Smooth muscle cell (in vitro differentiated cells): ENCODE data around the gene NRP1. TPM values are rescaled to one million over a fixed set of nuclear protein-coding genes. Genes with fewer than 3 reads are reported as not detected.
A peak's percentile ranks its signal among the peaks of the same experiment; 100 is the strongest.

Experiments used
- DNase-seq: peaks from one replicate; lab custom pipeline; 2025; ENCODE audit not compliant: unreplicated experiment; lab: John Stamatoyannopoulos, UW
- H2AFZ ChIP-seq: fragments of 200-600 bp; sonication (generic); 2 replicates; pipeline ENCODE4 v1.6.0; 2016; ENCODE audit warnings: antibody characterized with exemption, low read depth, mild to moderate bottlenecking
- H3F3A ChIP-seq: fragments of 200-600 bp; sonication (generic); 2 replicates; pipeline ENCODE4 v1.6.0; 2017; ENCODE audit warnings: antibody characterized with exemption, low read depth
- H3K27ac ChIP-seq: fragments of 200-600 bp; sonication (generic); 2 replicates; pipeline ENCODE4 v1.5.1; 2016; ENCODE audit warnings: low read depth, mild to moderate bottlenecking
- H3K27me3 ChIP-seq: fragments of 200-600 bp; sonication (generic); 2 replicates; pipeline ENCODE4 v1.6.1; 2016; ENCODE audit warnings: low read depth, mild to moderate bottlenecking
- H3K36me3 ChIP-seq: fragments of 200-600 bp; sonication (generic); 2 replicates; pipeline ENCODE4 v1.5.1; 2016; ENCODE audit warnings: low read depth
- H3K4me1 ChIP-seq: fragments of 200-600 bp; sonication (generic); 2 replicates; pipeline ENCODE4 v1.5.1; 2016; ENCODE audit warnings: low read depth
- H3K4me2 ChIP-seq: fragments of 200-600 bp; sonication (generic); 2 replicates; pipeline ENCODE4 v1.6.0; 2016; ENCODE audit warnings: mild to moderate bottlenecking
- H3K4me3 ChIP-seq: fragments of 200-600 bp; sonication (generic); 2 replicates; pipeline ENCODE4 v1.5.1; 2016; ENCODE audit warnings: mild to moderate bottlenecking
- H3K79me2 ChIP-seq: fragments of 200-600 bp; sonication (generic); 2 replicates; pipeline ENCODE4 v1.6.0; 2016; ENCODE audit warnings: low read depth, mild to moderate bottlenecking
- H3K9ac ChIP-seq: fragments of 200-600 bp; sonication (generic); 2 replicates; pipeline ENCODE4 v1.6.0; 2016; ENCODE audit warnings: low read depth
- H3K9me3 ChIP-seq: fragments of 200-600 bp; sonication (generic); replicated peaks from 2 replicates; pipeline ENCODE4 v1.5.1; 2016; ENCODE audit warnings: low read depth
- H4K20me1 ChIP-seq: fragments of 200-600 bp; sonication (generic); 2 replicates; pipeline ENCODE4 v1.6.0; 2016; ENCODE audit warnings: low read depth
- CTCF ChIP-seq: fragments of 200-600 bp; sonication (generic); IDR thresholded peaks from 2 replicates; pipeline ENCODE4 v1.5.1; 2017; ENCODE audit warnings: borderline replicate concordance, mild to moderate bottlenecking, antibody characterized with exemption; ENCODE audit not compliant: insufficient read depth, poor library complexity, severe bottlenecking
- WGBS: methylation state at CpG from one replicate; pipeline ENCODE4 v1.1.7; 2016; ENCODE audit warnings: low lambda C conversion rate; 5-methylcytosine and 5-hydroxymethylcytosine counted together
- polyA plus RNA-seq: library from polyadenylated mRNA; unstranded; fragments of >200 nt; fragmentation: Nextera tagmentation; extraction: Ambion mirVana; gene quantifications from 2 replicates; pipeline ENCODE4 v1.2.1, GENCODE V29; 2016
- total RNA-seq: library from RNA; depleted of rRNA; stranded (reverse); fragments of >200 nt; gene quantifications from 2 replicates; pipeline ENCODE4 v1.2.3, GENCODE V29; 2014

NRP1 gene
- total and polyA plus RNA-seq, 2 experiments from 2014 or later = 74.8 to 80.4 TPM

DNA sequence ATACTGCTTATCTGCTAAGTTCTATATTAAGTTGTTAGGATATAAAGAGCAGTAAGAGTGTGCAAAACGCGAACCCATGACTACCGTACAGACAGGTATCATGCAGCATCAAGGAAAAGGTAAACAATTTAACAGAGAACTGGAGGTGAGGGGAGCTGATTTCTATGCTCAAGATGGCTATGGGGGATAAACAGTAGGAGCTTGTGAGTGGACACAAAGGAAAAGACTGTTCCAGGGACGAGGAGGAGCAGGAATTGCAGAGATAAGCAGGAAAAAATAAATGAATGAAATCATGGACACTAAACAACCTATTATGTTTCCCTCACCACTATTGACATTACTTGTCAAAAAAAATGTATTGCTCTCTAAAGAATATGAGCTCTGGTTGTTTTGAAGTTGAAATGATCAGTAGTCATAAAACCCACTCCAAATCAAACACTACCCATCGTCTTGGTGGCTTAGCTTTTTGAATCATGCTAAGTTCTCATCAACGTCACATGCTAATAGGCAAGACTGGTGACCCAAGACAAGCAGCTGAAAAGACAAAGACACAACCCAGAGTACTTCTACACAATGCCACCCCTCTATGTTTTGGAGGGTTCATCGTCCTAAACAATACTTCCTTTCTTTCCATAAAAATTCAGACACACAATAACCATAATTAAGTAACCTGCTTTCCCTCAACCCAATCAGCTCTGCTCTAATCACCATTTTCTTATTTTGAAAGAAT lies 102.7 kb downstream of the NRP1 start:
- WGBS = 84% methylated on average over 7 of the region's 7 CpGs
- peaks cover 29% of the 10 kb centered on the region for H3F3A ChIP-seq
- no peaks in the 10 kb centered on the region for H4K20me1 ChIP-seq
- no peak overlapping the region for H3K9ac ChIP-seq
- no peak for DNase-seq
- no peaks in the 10 kb centered on the region for H3K27me3 ChIP-seq
- no peak overlapping the region for H3K4me3 ChIP-seq
- no peak for TF ChIP-seq CTCF
- H2AFZ ChIP-seq = no peak overlapping the region
- no peaks in the 10 kb centered on the region for H3K36me3 ChIP-seq
- H3K4me2 ChIP-seq = no peak overlapping the region
- peaks cover 27% of the 10 kb centered on the region for H3K4me1 ChIP-seq
- no peaks in the 10 kb centered on the region for H3K9me3 ChIP-seq
- peaks cover 24% of the 10 kb centered on the region for H3K79me2 ChIP-seq
- H3K27ac ChIP-seq = peak overlapping the region; percentile 84

- 3% methylated on average over 2 of the region's 2 CpGs for WGBS
- Histone ChIP-seq H3K9ac (peak overlapping the region; percentile 8), H3K27ac (peak overlapping the region; percentile 84), H3F3A (peaks cover 12% of the 10 kb centered on the region), H3K79me2 (peaks cover 24% of the 10 kb centered on the region), H3K4me3 (no peak overlapping the region), H3K4me1 (peaks cover 12% of the 10 kb centered on the region), H2AFZ (no peak overlapping the region), H3K36me3 (no peaks in the 10 kb centered on the region), H3K9me3 (no peaks in the 10 kb centered on the region), H3K27me3 (no peaks in the 10 kb centered on the region), H4K20me1 (no peaks in the 10 kb centered on the region), H3K4me2 (peak overlapping the region; percentile 50)
- DNase-seq = no peak
- TF ChIP-seq CTCF = no peak
Observed at GRCh38 chr10:33229949-33230267, 104.6 kb downstream of the NRP1 start.

- Histone ChIP-seq H3K4me1 (peaks cover 7% of the 10 kb centered on the region), H3K36me3 (no peaks in the 10 kb centered on the region), H3K9me3 (no peaks in the 10 kb centered on the region), H3K79me2 (peaks cover 24% of the 10 kb centered on the region), H3K9ac (peak overlapping the region; percentile 40), H3K4me3 (no peak overlapping the region), H3K4me2 (peak overlapping the region; percentile 50), H4K20me1 (no peaks in the 10 kb centered on the region), H2AFZ (no peak overlapping the region), H3K27ac (peak overlapping the region; percentile 84), H3F3A (peaks cover 7% of the 10 kb centered on the region), H3K27me3 (no peaks in the 10 kb centered on the region)
- 51% methylated on average over 3 of the region's 3 CpGs for WGBS
- TF ChIP-seq CTCF = no peak
- DNase-seq = no peak
Observed at GRCh38 chr10:33229252-33229948, 105.1 kb downstream of the NRP1 start.
